ENCODE results near the gene EPHA8. TPM values are rescaled to one million over a fixed set of nuclear protein-coding genes. Genes with fewer than 3 reads are reported as not detected.
A peak's percentile ranks its signal among the peaks of the same experiment; 100 is the strongest.

Gene EPHA8
- total RNA-seq, 1 donor from 2014 or later: not detected

- Mint-ChIP-seq H3K27me3 (ENCODE audit: low read depth) (peaks cover 13% of the 10 kb centered on the region), H3K4me1 (no peaks in the 10 kb centered on the region), H3K27ac (ENCODE audit: unreplicated experiment) (no peak overlapping the region), H3K4me3 (no peak overlapping the region), H3K36me3 (ENCODE audit: low read depth) (no peaks in the 10 kb centered on the region), H3K9me3 (no peaks in the 10 kb centered on the region)
- no peak for DNase-seq (ENCODE audit: low read depth, low spot score)
- TF ChIP-seq CTCF (conservative IDR thresholded peaks at IDR 0.05): no peak
These were observed 75.4 kb downstream of the EPHA8 start for GRCh38 chr1:22638476-22639234.

- Mint-ChIP-seq H3K4me3 (no peak overlapping the region), H3K4me1 (no peaks in the 10 kb centered on the region), H3K36me3 (ENCODE audit: low read depth) (no peaks in the 10 kb centered on the region), H3K27ac (ENCODE audit: unreplicated experiment) (no peak overlapping the region), H3K9me3 (no peaks in the 10 kb centered on the region), H3K27me3 (ENCODE audit: low read depth) (peaks cover 11% of the 10 kb centered on the region)
- no peak for DNase-seq (ENCODE audit: low read depth, low spot score)
- TF ChIP-seq CTCF (conservative IDR thresholded peaks at IDR 0.05): no peak
These were observed 76.0 kb downstream of the EPHA8 start for GRCh38 chr1:22639286-22639685.

- no peaks in the 10 kb centered on the region for H3K4me1 Mint-ChIP-seq
- no peak for TF ChIP-seq CTCF (conservative IDR thresholded peaks at IDR 0.05)
- H3K27ac Mint-ChIP-seq (ENCODE audit: unreplicated experiment): no peak overlapping the region
- peaks cover 11% of the 10 kb centered on the region for H3K27me3 Mint-ChIP-seq (ENCODE audit: low read depth)
- no peak overlapping the region for H3K4me3 Mint-ChIP-seq
- H3K36me3 Mint-ChIP-seq (ENCODE audit: low read depth): no peaks in the 10 kb centered on the region
- no peaks in the 10 kb centered on the region for H3K9me3 Mint-ChIP-seq
- no peak for DNase-seq (ENCODE audit: low read depth, low spot score)
These were observed 78.0 kb downstream of the EPHA8 start for GRCh38 chr1:22641247-22641646.

- Mint-ChIP-seq H3K4me1 (no peaks in the 10 kb centered on the region), H3K27ac (ENCODE audit: unreplicated experiment) (no peak overlapping the region), H3K27me3 (ENCODE audit: low read depth) (peaks cover 8% of the 10 kb centered on the region), H3K4me3 (no peak overlapping the region), H3K9me3 (no peaks in the 10 kb centered on the region), H3K36me3 (ENCODE audit: low read depth) (no peaks in the 10 kb centered on the region)
- peak; percentile 95 for TF ChIP-seq CTCF (conservative IDR thresholded peaks at IDR 0.05)
- DNase-seq (ENCODE audit: low read depth, low spot score): peak; percentile 90
These were observed 78.8 kb downstream of the EPHA8 start for GRCh38 chr1:22641906-22642636.

- no peaks in the 10 kb centered on the region for H3K36me3 Mint-ChIP-seq (ENCODE audit: low read depth)
- H3K4me3 Mint-ChIP-seq: no peak within 1 kb of the TSS
- no peak for DNase-seq (ENCODE audit: low read depth, low spot score)
- no peaks in the 10 kb centered on the region for H3K4me1 Mint-ChIP-seq
- peaks cover 7% of the 10 kb centered on the region for H3K27me3 Mint-ChIP-seq (ENCODE audit: low read depth)
- no peak for TF ChIP-seq CTCF (conservative IDR thresholded peaks at IDR 0.05)
- H3K27ac Mint-ChIP-seq (ENCODE audit: unreplicated experiment): no peak within 1 kb of the TSS
- no peaks in the 10 kb centered on the region for H3K9me3 Mint-ChIP-seq
These were observed 80.1 kb downstream of the EPHA8 start, which contains the start of gene C1QC for GRCh38 chr1:22643381-22643780. Gene C1QC (plus strand): TSS chr1:22643633. CDS start chr1:22644024, 391 bp downstream.

Data from neural crest cell (in vitro differentiated cells).